OCI-LY1 (cell line): ENCODE data around the gene PRDM15.

Experiments
- H2AFZ ChIP-seq: fragments of 200-600 bp; sonication (generic), shearing (Covaris generic); 2 replicates; pipeline ENCODE4 v1.6.0; 2014; ENCODE audit warnings: antibody characterized with exemption, mild to moderate bottlenecking, low read length
- H3F3A ChIP-seq: fragments of 200-600 bp; sonication (generic), shearing (Covaris generic); 2 replicates; pipeline ENCODE4 v1.6.0; 2014; ENCODE audit warnings: mild to moderate bottlenecking, antibody characterized with exemption, low read length, moderate library complexity; ENCODE audit not compliant: insufficient read depth
- H3K27ac ChIP-seq: fragments of 200-600 bp; sonication (generic); 2 replicates; pipeline ENCODE4 v1.5.1; 2014; ENCODE audit warnings: low read length, mixed run types, mild to moderate bottlenecking, low read depth; ENCODE audit not compliant: poor library complexity, severe bottlenecking
- H3K27me3 ChIP-seq: fragments of 200-600 bp; sonication (generic); 2 replicates; pipeline ENCODE4 v1.6.0; 2014; ENCODE audit warnings: antibody characterized with exemption, mild to moderate bottlenecking, low read length, moderate library complexity; ENCODE audit not compliant: insufficient read depth
- H3K36me3 ChIP-seq: fragments of 200-600 bp; sonication (generic); 2 replicates; pipeline ENCODE4 v1.6.1; 2014; ENCODE audit warnings: mild to moderate bottlenecking, antibody characterized with exemption, low read length, moderate library complexity, mixed read lengths; ENCODE audit not compliant: insufficient read depth
- H3K4me1 ChIP-seq: fragments of 200-600 bp; sonication (generic); 2 replicates; pipeline ENCODE4 v1.5.1; 2014; ENCODE audit warnings: mild to moderate bottlenecking, low read length, moderate library complexity; ENCODE audit not compliant: insufficient read depth, severe bottlenecking
- H3K4me2 ChIP-seq: fragments of 200-600 bp; sonication (generic), shearing (Covaris generic); 2 replicates; pipeline ENCODE4 v1.6.1; 2014; ENCODE audit warnings: low read length
- H3K4me3 ChIP-seq: fragments of 200-600 bp; sonication (generic); 2 replicates; pipeline ENCODE4 v1.5.1; 2014; ENCODE audit warnings: low read length, low read depth, mild to moderate bottlenecking, mixed read lengths; ENCODE audit not compliant: poor library complexity, severe bottlenecking
- H3K79me2 ChIP-seq: fragments of 200-600 bp; shearing (Covaris generic); 2 replicates; pipeline ENCODE4 v1.6.1; 2016; ENCODE audit warnings: mixed run types, low read length, mixed read lengths; ENCODE audit not compliant: insufficient read depth
- H3K9ac ChIP-seq: fragments of 200-600 bp; sonication (generic), shearing (Covaris generic); 2 replicates; pipeline ENCODE4 v1.6.1; 2014; ENCODE audit warnings: mild to moderate bottlenecking, low read length, mixed read lengths
- H3K9me2 ChIP-seq: fragments of 200-600 bp; sonication (generic), shearing (Covaris generic); 2 replicates; pipeline ENCODE4 v1.6.1; 2014; ENCODE audit warnings: low read depth, mild to moderate bottlenecking, low read length, mixed read lengths
- H3K9me3 ChIP-seq: fragments of 200-600 bp; shearing (Covaris generic); 2 replicates; pipeline ENCODE4 v1.6.1; 2014; ENCODE audit warnings: low read length, mixed read lengths
- H4K20me1 ChIP-seq: fragments of 200-600 bp; sonication (generic), shearing (Covaris generic); 2 replicates; pipeline ENCODE4 v1.6.0; 2016; ENCODE audit warnings: mild to moderate bottlenecking, low read length; ENCODE audit not compliant: insufficient read depth
- CTCF ChIP-seq: fragments of 200-600 bp; sonication (generic), shearing (Covaris generic); IDR thresholded peaks from 2 replicates; pipeline ENCODE4 v1.5.1; 2017; ENCODE audit warnings: mild to moderate bottlenecking, antibody characterized with exemption, low read length, moderate library complexity, mixed read lengths
- EZH2 ChIP-seq: fragments of 200-600 bp; sonication (generic), shearing (Covaris generic); IDR thresholded peaks from 2 replicates; pipeline ENCODE4 v1.8.0; 2017; ENCODE audit warnings: borderline replicate concordance, mixed run types, mild to moderate bottlenecking, antibody characterized with exemption, low read length, moderate library complexity, mixed read lengths

The PRDM15 gene

GRCh38 chr21:41804381-41804780 lies 74.8 kb downstream of the PRDM15 start:
- Histone ChIP-seq H3K36me3 (peaks cover 93% of the 10 kb centered on the region), H3K9me3 (no peaks in the 10 kb centered on the region), H3F3A (no peaks in the 10 kb centered on the region), H3K4me3 (no peak overlapping the region), H4K20me1 (no peaks in the 10 kb centered on the region), H3K4me1 (no peaks in the 10 kb centered on the region), H3K4me2 (no peak overlapping the region), H3K9me2 (no peaks in the 10 kb centered on the region), H2AFZ (no peak overlapping the region), H3K27me3 (no peaks in the 10 kb centered on the region), H3K79me2 (0 out of 2 replicates have a peak, but pooled peaks cover 3% of the 10 kb centered on the region), H3K27ac (no peak overlapping the region), H3K9ac (no peak overlapping the region)
- TF ChIP-seq CTCF (no peak), EZH2 (no peak)

GRCh38 chr21:41803316-41803715 lies 75.8 kb downstream of the PRDM15 start:
- Histone ChIP-seq H3K4me1 (no peaks in the 10 kb centered on the region), H3K36me3 (peaks cover 93% of the 10 kb centered on the region), H4K20me1 (no peaks in the 10 kb centered on the region)

GRCh38 chr21:41802684-41803083 lies 76.5 kb downstream of the PRDM15 start:
- no peak overlapping the region for H3K27ac ChIP-seq
- TF ChIP-seq EZH2 (no peak), CTCF (no peak)
- H4K20me1 ChIP-seq = no peaks in the 10 kb centered on the region
- H3K9me3 ChIP-seq = no peaks in the 10 kb centered on the region
- H3K27me3 ChIP-seq = no peaks in the 10 kb centered on the region
- no peak overlapping the region for H3K4me3 ChIP-seq
- H2AFZ ChIP-seq = no peak overlapping the region
- no peaks in the 10 kb centered on the region for H3K4me1 ChIP-seq
- no peak overlapping the region for H3K4me2 ChIP-seq
- peaks cover 93% of the 10 kb centered on the region for H3K36me3 ChIP-seq
- no peaks in the 10 kb centered on the region for H3K9me2 ChIP-seq
- H3F3A ChIP-seq = no peaks in the 10 kb centered on the region
- 0 out of 2 replicates have a peak, but pooled peaks cover 3% of the 10 kb centered on the region for H3K79me2 ChIP-seq
- H3K9ac ChIP-seq = no peak overlapping the region

More at GRCh38 chr21:41803316-41803715, 75.8 kb downstream of the PRDM15 start:
- H3K4me3 ChIP-seq = no peak overlapping the region
- no peak overlapping the region for H2AFZ ChIP-seq
- H3K27me3 ChIP-seq = no peaks in the 10 kb centered on the region
- 0 out of 2 replicates have a peak, but pooled peaks cover 3% of the 10 kb centered on the region for H3K79me2 ChIP-seq
- no peaks in the 10 kb centered on the region for H3F3A ChIP-seq
- no peaks in the 10 kb centered on the region for H3K9me2 ChIP-seq
- no peak overlapping the region for H3K4me2 ChIP-seq
- no peak overlapping the region for H3K27ac ChIP-seq
- TF ChIP-seq CTCF (no peak), EZH2 (no peak)
- H3K9ac ChIP-seq = no peak overlapping the region
- no peaks in the 10 kb centered on the region for H3K9me3 ChIP-seq
